Transverse colon (tissue), 4 donors: ENCODE measurements around the gene ZBTB7A.

Source experiments
- EP300 ChIP-seq: sonication (generic); formaldehyde crosslinking; IDR thresholded peaks from one replicate; pipeline ENCODE4 v1.6.1; 2017; ENCODE audit warnings: antibody characterized with exemption, low read depth
- POLR2A ChIP-seq: fragments of 450-650 bp; IDR thresholded peaks from one replicate; pipeline ENCODE4 v1.6.1; 2016; ENCODE audit warnings: antibody characterized with exemption, mild to moderate bottlenecking, moderate library complexity
- POLR2AphosphoS5 ChIP-seq, 3 donors: sonication (generic); formaldehyde crosslinking; IDR thresholded peaks; one replicate each; pipeline ENCODE4 v1.6.1; 2016; ENCODE audit warnings: antibody characterized with exemption in 3 of 3
- TF ChIP-seq, protein P1 (sequence below), 5 experiments: fragments of 200-600 bp in 3 of 5; fragments of 450-650 bp in 2 of 5; sonication (generic) in 3 of 5; IDR thresholded peaks; 1 replicate in 2 of 5; 2 replicates in 3 of 5; pipeline ENCODE4 v1.5.1; 2016 to 2017; ENCODE audit warnings: antibody characterized with exemption in 5 of 5, inconsistent platforms in 3 of 5, mild to moderate bottlenecking in 2 of 5, moderate library complexity in 1 of 5

DNA sequence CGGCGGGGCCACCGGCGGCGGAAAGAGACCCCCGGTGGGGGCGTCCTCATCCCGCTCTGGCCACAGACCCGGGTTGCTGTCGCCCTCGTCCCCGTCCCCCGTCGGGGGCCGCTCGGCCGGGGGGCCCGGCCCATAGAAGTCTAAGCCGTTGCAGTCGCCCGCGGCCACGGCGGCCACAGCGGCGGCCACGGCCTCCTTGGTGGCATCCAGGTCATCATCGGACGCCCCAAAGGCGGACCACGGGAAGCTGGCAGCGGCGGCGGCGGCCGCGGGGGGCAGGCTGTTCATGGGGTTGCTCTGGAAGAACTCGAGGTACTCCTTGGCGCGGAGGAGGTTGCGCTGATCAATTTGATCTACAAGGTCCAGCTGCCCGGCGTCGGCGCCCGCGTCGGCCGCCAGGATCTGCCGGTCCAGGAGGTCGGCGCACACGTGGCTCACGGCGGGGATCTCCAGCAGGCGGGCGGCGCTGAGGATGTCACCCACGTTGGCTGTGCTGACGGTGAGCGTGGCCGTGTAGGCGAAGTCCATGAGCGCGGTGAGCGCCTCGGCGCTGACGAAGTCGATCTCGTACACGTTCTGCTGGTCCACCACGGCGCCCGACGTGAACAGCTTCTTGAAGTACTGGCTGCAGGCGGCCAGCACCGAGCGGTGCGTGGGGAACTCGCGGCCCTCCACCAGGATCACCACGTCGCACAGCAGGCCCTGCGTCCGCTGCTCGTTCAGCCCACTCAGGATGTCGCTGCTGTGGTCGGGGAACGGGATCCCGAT lies 12.1 kb downstream of the ZBTB7A start:
- TF ChIP-seq POLR2A (no peak), EP300 (no peak), POLR2AphosphoS5 (IDR thresholded peaks at IDR 0.05) (no peak)
- TF ChIP-seq, protein P1, sequence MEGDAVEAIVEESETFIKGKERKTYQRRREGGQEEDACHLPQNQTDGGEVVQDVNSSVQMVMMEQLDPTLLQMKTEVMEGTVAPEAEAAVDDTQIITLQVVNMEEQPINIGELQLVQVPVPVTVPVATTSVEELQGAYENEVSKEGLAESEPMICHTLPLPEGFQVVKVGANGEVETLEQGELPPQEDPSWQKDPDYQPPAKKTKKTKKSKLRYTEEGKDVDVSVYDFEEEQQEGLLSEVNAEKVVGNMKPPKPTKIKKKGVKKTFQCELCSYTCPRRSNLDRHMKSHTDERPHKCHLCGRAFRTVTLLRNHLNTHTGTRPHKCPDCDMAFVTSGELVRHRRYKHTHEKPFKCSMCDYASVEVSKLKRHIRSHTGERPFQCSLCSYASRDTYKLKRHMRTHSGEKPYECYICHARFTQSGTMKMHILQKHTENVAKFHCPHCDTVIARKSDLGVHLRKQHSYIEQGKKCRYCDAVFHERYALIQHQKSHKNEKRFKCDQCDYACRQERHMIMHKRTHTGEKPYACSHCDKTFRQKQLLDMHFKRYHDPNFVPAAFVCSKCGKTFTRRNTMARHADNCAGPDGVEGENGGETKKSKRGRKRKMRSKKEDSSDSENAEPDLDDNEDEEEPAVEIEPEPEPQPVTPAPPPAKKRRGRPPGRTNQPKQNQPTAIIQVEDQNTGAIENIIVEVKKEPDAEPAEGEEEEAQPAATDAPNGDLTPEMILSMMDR (IDR thresholded peaks at IDR 0.05) = no peak
